Measurements from ENCODE around the gene TRIM73. TPM values are rescaled to one million over a fixed set of nuclear protein-coding genes. Genes with fewer than 3 reads are reported as not detected.

TRIM73 gene
- total RNA-seq, 1 experiment from 2014 or later: 0.50 TPM

Small RNA genes lying within 50 kb of the gene (small RNA-seq; reads per million reads assigned to genes)
- gene RF00019: 0 reads per million in 2 experiments

Other genes starting within 250 kb of the TRIM73 start
- 11.9 and 13.7 TPM in 2 replicates for gene POM121C, start 90.7 kb downstream of the TRIM73 start, total RNA-seq (2014; rRNA removed; shearing (Covaris generic))
- gene SPDYE5, start 96.7 kb downstream of the TRIM73 start, total RNA-seq (2014; rRNA removed; shearing (Covaris generic)): 0.05 TPM in 1 of 2 replicates, not detected in the other